H1 (cell line): ENCODE data around the gene IFT25. TPM values are rescaled to one million over a fixed set of nuclear protein-coding genes. Genes with fewer than 3 reads are reported as not detected.

Experiments used
- BRCA1 ChIP-seq: IDR thresholded peaks from 2 replicates; pipeline ENCODE4 v1.6.1; 2012; ENCODE audit warnings: low read depth, low read length, improper control_type of control experiment
- CTCF ChIP-seq, 3 experiments: IDR thresholded peaks; 1 replicate in 2 of 3; 2 replicates in 1 of 3; pipeline versions ENCODE4 v1.5.1 to v1.6.1; 2011; ENCODE audit warnings: low read length in 3 of 3, mild to moderate bottlenecking in 3 of 3, inconsistent platforms in 2 of 3, low read depth in 1 of 3, moderate library complexity in 1 of 3; ENCODE audit not compliant: insufficient read depth in 1 of 3; ENCODE audit errors: control extremely low read depth in 1 of 3
- RBBP5 ChIP-seq: IDR thresholded peaks from 2 replicates; pipeline ENCODE4 v1.7.1; 2012; ENCODE audit warnings: low read depth, mild to moderate bottlenecking, inconsistent platforms, low read length, moderate library complexity, borderline replicate concordance
- RNF2 ChIP-seq: fragments of 200-900, 300-1000 bp; sonication (generic); IDR thresholded peaks from 2 replicates; pipeline ENCODE4 v1.7.1; 2016; ENCODE audit warnings: borderline replicate concordance, low read depth, mild to moderate bottlenecking, antibody characterized with exemption, low read length; ENCODE audit not compliant: poor library complexity, severe bottlenecking; ENCODE audit errors: missing control alignments
- TBP ChIP-seq: IDR thresholded peaks from 2 replicates; pipeline ENCODE4 v1.6.1; 2011; ENCODE audit warnings: low read depth, low read length, improper control_type of control experiment
- polyA plus RNA-seq, 7 experiments: library from polyadenylated mRNA; depleted of rRNA in 3 of 7; stranded (reverse) in 5 of 7; unstranded in 2 of 7; fragments of >200 nt in 5 of 7; fragments of 200-250 nt in 2 of 7; gene quantifications; 1 replicate in 5 of 7; 2 replicates in 1 of 7; 4 replicates in 1 of 7; pipeline versions ENCODE4 v1.2.1 to v1.2.3, GENCODE V29; 2011 to 2013; ENCODE audit warnings: missing spikeins in 2 of 7, mixed read lengths in 2 of 7
- total RNA-seq: library from RNA; stranded (reverse); fragmentation: NEBNext Ultra II Directional; extraction: Animal tissue kit (Norgen Biotek cat#: 25700); gene quantifications from 2 replicates; pipeline ENCODE4 v1.2.1, GENCODE V29; 2021

Gene IFT25
- total and polyA plus RNA-seq, 2 of the 8 experiments (the other 6 are each of a cell fraction or from before 2014, with no cell fraction given), result 15.0 to 36.3 TPM

GRCh38 chr1:53899206-53899628 is 46.3 kb downstream of the IFT25 start (continued):
- TF ChIP-seq RBBP5, result no peak
- TF ChIP-seq CTCF (IDR thresholded peaks at IDR 0.05; ENCODE audit: control extremely low read depth in 1 of 3, insufficient read depth in 1 of 3, low read depth in 1 of 3, low read length in 3 of 3), result no peak
- no peak for TF ChIP-seq TBP
- TF ChIP-seq BRCA1, result no peak
- TF ChIP-seq RNF2, result no peak
- TF ChIP-seq, all 59 proteins: peak for 0
